SW480 (cell line): Measurements from ENCODE around the gene RPL39.
"Not testable (repeated sequence)": the region's sequence is repeated elsewhere in the genome, so short reads cannot be mapped to it uniquely, and the experiment has no call there.

ENCODE experiments used
- DNase-seq: peaks from one replicate; pipeline ENCODE4 v3.0.0-alpha.2; 2016; ENCODE audit warnings: low spot score

The RPL39 gene

GRCh38 chrX:119791437-119792231 lies at the start of gene RPL39:
RPL39 (minus strand) TSS chrX:119791630; CDS start chrX:119791576, 54 bp downstream.
- peak; percentile 93 for DNase-seq

GRCh38 chrX:119833905-119834304 lies 42.5 kb upstream of the RPL39 start:
- no peak for DNase-seq

- no peak for DNase-seq
These were observed 37.0 kb upstream of the RPL39 start for GRCh38 chrX:119828446-119828845.

- peak; percentile 12 for DNase-seq
These were observed 35.0 kb upstream of the RPL39 start for GRCh38 chrX:119826399-119826959.

- DNase-seq, result not testable (repeated sequence)
These were observed 32.8 kb upstream of the RPL39 start for GRCh38 chrX:119824221-119824620.

GRCh38 chrX:119821703-119822102 lies 30.3 kb upstream of the RPL39 start:
- DNase-seq, result not testable (repeated sequence)

GRCh38 chrX:119817130-119817690 lies 25.8 kb upstream of the RPL39 start:
- DNase-seq, result no peak

- DNase-seq, result no peak
These were observed 24.9 kb upstream of the RPL39 start for GRCh38 chrX:119816300-119816699.

- no peak for DNase-seq
These were observed 17.8 kb upstream of the RPL39 start for GRCh38 chrX:119809185-119809666.

- not testable (repeated sequence) for DNase-seq
These were observed 17.0 kb upstream of the RPL39 start for GRCh38 chrX:119808461-119808860.

- DNase-seq, result no peak
These were observed 11.1 kb upstream of the RPL39 start for GRCh38 chrX:119802546-119802945.

GRCh38 chrX:119801253-119802221 lies 10.1 kb upstream of the RPL39 start:
- DNase-seq, result no peak

- DNase-seq, result peak; percentile 54
These were observed 423 bp downstream of the RPL39 start for GRCh38 chrX:119790977-119791436.

GRCh38 chrX:119784747-119785446 lies 6.5 kb downstream of the RPL39 start:
- DNase-seq, result no peak

- no peak for DNase-seq
These were observed 8.4 kb downstream of the RPL39 start for GRCh38 chrX:119783026-119783425.

GRCh38 chrX:119778829-119779228 lies 12.6 kb downstream of the RPL39 start:
- DNase-seq, result no peak

- DNase-seq, result no peak
These were observed 15.8 kb downstream of the RPL39 start for GRCh38 chrX:119775517-119776238.

- DNase-seq, result not testable (repeated sequence)
These were observed 22.0 kb downstream of the RPL39 start for GRCh38 chrX:119769388-119769787.

GRCh38 chrX:119768436-119768835 lies 23.0 kb downstream of the RPL39 start:
- not testable (repeated sequence) for DNase-seq

GRCh38 chrX:119763836-119764387 lies 27.5 kb downstream of the RPL39 start:
- no peak for DNase-seq
